OCI-LY1 (cell line): Measurements from ENCODE around the gene EPHA1.

Experiments
- H2AFZ ChIP-seq: fragments of 200-600 bp; sonication (generic), shearing (Covaris generic); 2 replicates; pipeline ENCODE4 v1.6.0; 2014; ENCODE audit warnings: antibody characterized with exemption, mild to moderate bottlenecking, low read length
- H3F3A ChIP-seq: fragments of 200-600 bp; sonication (generic), shearing (Covaris generic); 2 replicates; pipeline ENCODE4 v1.6.0; 2014; ENCODE audit warnings: mild to moderate bottlenecking, antibody characterized with exemption, low read length, moderate library complexity; ENCODE audit not compliant: insufficient read depth
- H3K27ac ChIP-seq: fragments of 200-600 bp; sonication (generic); 2 replicates; pipeline ENCODE4 v1.5.1; 2014; ENCODE audit warnings: low read length, mixed run types, mild to moderate bottlenecking, low read depth; ENCODE audit not compliant: poor library complexity, severe bottlenecking
- H3K27me3 ChIP-seq: fragments of 200-600 bp; sonication (generic); 2 replicates; pipeline ENCODE4 v1.6.0; 2014; ENCODE audit warnings: antibody characterized with exemption, mild to moderate bottlenecking, low read length, moderate library complexity; ENCODE audit not compliant: insufficient read depth
- H3K36me3 ChIP-seq: fragments of 200-600 bp; sonication (generic); 2 replicates; pipeline ENCODE4 v1.6.1; 2014; ENCODE audit warnings: mild to moderate bottlenecking, antibody characterized with exemption, low read length, moderate library complexity, mixed read lengths; ENCODE audit not compliant: insufficient read depth
- H3K4me1 ChIP-seq: fragments of 200-600 bp; sonication (generic); 2 replicates; pipeline ENCODE4 v1.5.1; 2014; ENCODE audit warnings: mild to moderate bottlenecking, low read length, moderate library complexity; ENCODE audit not compliant: insufficient read depth, severe bottlenecking
- H3K4me2 ChIP-seq: fragments of 200-600 bp; sonication (generic), shearing (Covaris generic); 2 replicates; pipeline ENCODE4 v1.6.1; 2014; ENCODE audit warnings: low read length
- H3K4me3 ChIP-seq: fragments of 200-600 bp; sonication (generic); 2 replicates; pipeline ENCODE4 v1.5.1; 2014; ENCODE audit warnings: low read length, low read depth, mild to moderate bottlenecking, mixed read lengths; ENCODE audit not compliant: poor library complexity, severe bottlenecking
- H3K79me2 ChIP-seq: fragments of 200-600 bp; shearing (Covaris generic); 2 replicates; pipeline ENCODE4 v1.6.1; 2016; ENCODE audit warnings: mixed run types, low read length, mixed read lengths; ENCODE audit not compliant: insufficient read depth
- H3K9ac ChIP-seq: fragments of 200-600 bp; sonication (generic), shearing (Covaris generic); 2 replicates; pipeline ENCODE4 v1.6.1; 2014; ENCODE audit warnings: mild to moderate bottlenecking, low read length, mixed read lengths
- H3K9me2 ChIP-seq: fragments of 200-600 bp; sonication (generic), shearing (Covaris generic); 2 replicates; pipeline ENCODE4 v1.6.1; 2014; ENCODE audit warnings: low read depth, mild to moderate bottlenecking, low read length, mixed read lengths
- H3K9me3 ChIP-seq: fragments of 200-600 bp; shearing (Covaris generic); 2 replicates; pipeline ENCODE4 v1.6.1; 2014; ENCODE audit warnings: low read length, mixed read lengths
- H4K20me1 ChIP-seq: fragments of 200-600 bp; sonication (generic), shearing (Covaris generic); 2 replicates; pipeline ENCODE4 v1.6.0; 2016; ENCODE audit warnings: mild to moderate bottlenecking, low read length; ENCODE audit not compliant: insufficient read depth
- EZH2 ChIP-seq: fragments of 200-600 bp; sonication (generic), shearing (Covaris generic); IDR thresholded peaks from 2 replicates; pipeline ENCODE4 v1.8.0; 2017; ENCODE audit warnings: borderline replicate concordance, mixed run types, mild to moderate bottlenecking, antibody characterized with exemption, low read length, moderate library complexity, mixed read lengths
- TF ChIP-seq, protein P1 (sequence below): fragments of 200-600 bp; sonication (generic), shearing (Covaris generic); IDR thresholded peaks from 2 replicates; pipeline ENCODE4 v1.5.1; 2017; ENCODE audit warnings: mild to moderate bottlenecking, antibody characterized with exemption, low read length, moderate library complexity, mixed read lengths

The EPHA1 gene

DNA sequence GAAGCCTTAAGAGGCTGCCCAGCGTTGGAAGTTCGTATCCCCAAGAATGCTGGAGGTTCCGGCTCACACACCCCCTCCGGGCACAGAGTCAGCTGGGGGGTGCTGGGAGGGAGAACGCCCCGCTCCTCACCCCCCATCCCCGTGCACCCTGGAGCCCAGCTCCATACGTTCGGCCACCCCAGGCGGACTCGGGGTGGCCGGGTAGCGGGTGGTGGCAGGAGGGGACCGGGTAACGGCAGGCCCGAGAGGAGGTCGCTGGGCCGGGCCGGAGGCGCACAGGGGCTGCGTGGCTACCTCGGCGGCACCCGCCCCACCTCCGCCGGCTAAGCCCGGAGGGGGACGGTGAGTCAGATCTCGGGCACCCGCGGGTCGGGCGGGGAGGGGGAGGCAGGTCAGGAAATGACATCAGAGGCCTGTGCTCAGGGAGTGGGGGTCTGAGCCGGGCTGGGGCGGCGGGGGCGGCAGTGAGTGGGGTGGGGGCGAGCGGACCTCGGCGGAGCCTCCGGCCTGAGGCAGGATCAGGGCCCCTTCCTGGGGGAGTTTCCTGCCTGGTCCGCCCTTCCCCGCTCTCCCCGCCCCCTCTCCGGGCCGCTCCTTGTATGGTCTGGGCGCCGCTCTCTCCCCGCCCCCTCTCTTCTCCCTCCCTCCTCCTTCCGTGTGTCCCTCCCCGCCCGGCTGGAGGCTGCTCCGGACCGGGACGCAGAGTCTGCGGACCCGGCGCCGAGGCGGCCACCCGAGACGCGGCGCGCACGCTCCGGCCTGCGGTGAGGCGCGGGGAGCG, 27.8 kb downstream of the EPHA1 start, which contains the start of gene ZYX:
Gene ZYX, plus strand, starts transcription at position 700 of the 781 bp plus-strand sequence. CDS start 227 bp downstream, outside the sequence.
- Histone ChIP-seq H3K79me2 (no peaks in the 10 kb centered on the region), H2AFZ (peak within 1 kb of the TSS; percentile 70), H3K9ac (peak within 1 kb of the TSS; percentile 79)

DNA sequence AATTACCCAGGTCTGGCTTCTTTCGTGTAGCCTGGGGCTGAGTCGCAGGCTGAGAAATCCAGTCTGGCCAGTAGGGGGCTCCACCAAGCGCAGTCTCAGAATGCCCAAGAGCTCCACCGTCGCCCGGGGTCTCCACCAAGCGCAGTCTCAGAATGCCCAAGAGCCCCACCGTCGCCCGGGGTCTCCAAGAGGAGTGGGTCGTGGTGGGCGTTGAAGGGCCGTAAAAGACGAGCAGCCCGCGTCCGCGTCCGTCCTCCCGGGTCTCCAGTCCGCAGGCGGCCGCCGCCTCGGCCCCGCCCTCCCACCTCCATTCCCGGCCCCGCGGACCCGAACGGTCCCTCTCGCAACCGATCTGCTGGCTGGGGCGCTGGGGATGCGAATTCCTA, 28.4 kb downstream of the EPHA1 start:
- no peaks in the 10 kb centered on the region for H3K79me2 ChIP-seq
- H3K36me3 ChIP-seq: no peaks in the 10 kb centered on the region
- no peaks in the 10 kb centered on the region for H3F3A ChIP-seq
- H4K20me1 ChIP-seq: no peaks in the 10 kb centered on the region
- TF ChIP-seq, protein P1, sequence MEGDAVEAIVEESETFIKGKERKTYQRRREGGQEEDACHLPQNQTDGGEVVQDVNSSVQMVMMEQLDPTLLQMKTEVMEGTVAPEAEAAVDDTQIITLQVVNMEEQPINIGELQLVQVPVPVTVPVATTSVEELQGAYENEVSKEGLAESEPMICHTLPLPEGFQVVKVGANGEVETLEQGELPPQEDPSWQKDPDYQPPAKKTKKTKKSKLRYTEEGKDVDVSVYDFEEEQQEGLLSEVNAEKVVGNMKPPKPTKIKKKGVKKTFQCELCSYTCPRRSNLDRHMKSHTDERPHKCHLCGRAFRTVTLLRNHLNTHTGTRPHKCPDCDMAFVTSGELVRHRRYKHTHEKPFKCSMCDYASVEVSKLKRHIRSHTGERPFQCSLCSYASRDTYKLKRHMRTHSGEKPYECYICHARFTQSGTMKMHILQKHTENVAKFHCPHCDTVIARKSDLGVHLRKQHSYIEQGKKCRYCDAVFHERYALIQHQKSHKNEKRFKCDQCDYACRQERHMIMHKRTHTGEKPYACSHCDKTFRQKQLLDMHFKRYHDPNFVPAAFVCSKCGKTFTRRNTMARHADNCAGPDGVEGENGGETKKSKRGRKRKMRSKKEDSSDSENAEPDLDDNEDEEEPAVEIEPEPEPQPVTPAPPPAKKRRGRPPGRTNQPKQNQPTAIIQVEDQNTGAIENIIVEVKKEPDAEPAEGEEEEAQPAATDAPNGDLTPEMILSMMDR: peak; percentile 97
- no peak for TF ChIP-seq EZH2
- H3K9me2 ChIP-seq: no peaks in the 10 kb centered on the region
- peak overlapping the region; percentile 91 for H3K4me3 ChIP-seq
- H3K27me3 ChIP-seq: 0 out of 2 replicates have a peak, but pooled peaks cover 4% of the 10 kb centered on the region
- H3K9ac ChIP-seq: peak overlapping the region; percentile 79
- H3K9me3 ChIP-seq: no peaks in the 10 kb centered on the region
- no peak overlapping the region for H3K27ac ChIP-seq
- peak overlapping the region; percentile 70; the same call in 1 of the 2 replicates for H2AFZ ChIP-seq
- peaks cover 4% of the 10 kb centered on the region for H3K4me1 ChIP-seq
- H3K4me2 ChIP-seq: peak overlapping the region; percentile 98

More for the DNA sequence above, 27.8 kb downstream of the EPHA1 start, which contains the start of gene ZYX:
- no peaks in the 10 kb centered on the region for H3K36me3 ChIP-seq
- no peaks in the 10 kb centered on the region for H3K9me3 ChIP-seq
- TF ChIP-seq, protein P1: no peak
- TF ChIP-seq EZH2: no peak
- H3K27ac ChIP-seq: no peak within 1 kb of the TSS
- no peaks in the 10 kb centered on the region for H4K20me1 ChIP-seq
- peak within 1 kb of the TSS; percentile 91 for H3K4me3 ChIP-seq
- no peaks in the 10 kb centered on the region for H3F3A ChIP-seq
- H3K4me1 ChIP-seq: peaks cover 4% of the 10 kb centered on the region
- peak within 1 kb of the TSS; percentile 98 for H3K4me2 ChIP-seq
- no peaks in the 10 kb centered on the region for H3K9me2 ChIP-seq
- 0 out of 2 replicates have a peak, but pooled peaks cover 4% of the 10 kb centered on the region for H3K27me3 ChIP-seq

DNA sequence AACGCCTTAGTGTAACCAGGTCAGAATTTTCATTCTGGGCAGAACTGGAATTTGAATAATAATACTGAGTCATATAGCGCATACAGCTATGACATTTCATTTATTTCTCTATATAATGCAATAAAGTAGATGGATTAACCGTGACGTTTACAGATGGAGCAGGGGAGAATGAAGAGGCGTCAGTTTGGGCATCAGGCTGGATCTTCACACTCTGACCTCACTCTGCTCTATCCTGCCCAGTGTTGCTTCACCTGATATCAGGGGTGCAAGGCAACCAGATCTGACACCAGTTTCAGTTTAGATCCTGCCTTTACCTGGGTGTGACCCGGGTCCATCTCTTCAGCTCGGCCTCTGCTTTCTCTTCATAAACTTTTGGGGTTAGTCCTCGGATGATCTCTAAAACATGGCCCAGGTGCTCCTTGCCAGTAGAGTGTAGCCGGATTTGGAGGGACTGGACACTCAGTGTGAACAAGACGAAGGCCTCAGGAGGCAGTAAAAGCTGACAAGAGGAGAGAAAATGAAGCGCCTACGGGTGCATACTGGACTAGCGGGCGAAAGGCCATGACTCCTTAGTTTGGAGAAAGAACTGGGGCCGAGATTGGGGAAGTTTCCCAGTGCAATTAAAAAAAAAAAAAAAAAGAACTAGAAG, 28.9 kb downstream of the EPHA1 start:
- peaks cover 4% of the 10 kb centered on the region for H3K4me1 ChIP-seq
- H3K27me3 ChIP-seq: 0 out of 2 replicates have a peak, but pooled peaks cover 4% of the 10 kb centered on the region
- H3K9ac ChIP-seq: no peak overlapping the region; the same call in 1 of the 2 replicates

More for the DNA sequence above, 28.9 kb downstream of the EPHA1 start:
- H3K4me3 ChIP-seq: peak overlapping the region; percentile 91
- H3K4me2 ChIP-seq: peak overlapping the region; percentile 98
- no peak overlapping the region for H2AFZ ChIP-seq
- no peaks in the 10 kb centered on the region for H4K20me1 ChIP-seq
- TF ChIP-seq, protein P1: no peak
- no peak for TF ChIP-seq EZH2
- no peaks in the 10 kb centered on the region for H3K79me2 ChIP-seq
- H3K36me3 ChIP-seq: no peaks in the 10 kb centered on the region
- no peaks in the 10 kb centered on the region for H3F3A ChIP-seq
- H3K9me2 ChIP-seq: no peaks in the 10 kb centered on the region
- no peak overlapping the region for H3K27ac ChIP-seq
- H3K9me3 ChIP-seq: no peaks in the 10 kb centered on the region
